Frontal cortex (tissue), 4 donors: Measurements from ENCODE around the gene ZDBF2. TPM values are rescaled to one million over a fixed set of nuclear protein-coding genes. Genes with fewer than 3 reads are reported as not detected.
"Not testable (repeated sequence)": the region's sequence is repeated elsewhere in the genome, so short reads cannot be mapped to it uniquely, and the experiment has no call there.

Source experiments
- DNase-seq, 2 donors: peaks; one replicate each; pipeline ENCODE4 v3.0.0; 2012; ENCODE audit warnings: low spot score in 2 of 2
- FAIRE-seq: peaks from 2 replicates; lab custom pipeline; 2012; peaks lifted over from hg19 to GRCh38; lab: Jason Lieb, UNC
- total RNA-seq: library from RNA; depleted of rRNA; stranded (reverse); fragments of >200 nt; gene quantifications from one replicate; pipeline ENCODE4 v1.2.3, GENCODE V29; 2014
- donor health status: control.
- donor health status: control.
- donor health status: control.

The ZDBF2 gene
- total RNA-seq, 1 donor from 2014 or later: 31.4 TPM

GRCh38 chr2:206311026-206311425, 36.6 kb downstream of the ZDBF2 start:
- no peak for FAIRE-seq
- DNase-seq: no peak

- FAIRE-seq: no peak
- no peak for DNase-seq
Measured at GRCh38 chr2:206316141-206316540, 41.7 kb downstream of the ZDBF2 start.

DNA sequence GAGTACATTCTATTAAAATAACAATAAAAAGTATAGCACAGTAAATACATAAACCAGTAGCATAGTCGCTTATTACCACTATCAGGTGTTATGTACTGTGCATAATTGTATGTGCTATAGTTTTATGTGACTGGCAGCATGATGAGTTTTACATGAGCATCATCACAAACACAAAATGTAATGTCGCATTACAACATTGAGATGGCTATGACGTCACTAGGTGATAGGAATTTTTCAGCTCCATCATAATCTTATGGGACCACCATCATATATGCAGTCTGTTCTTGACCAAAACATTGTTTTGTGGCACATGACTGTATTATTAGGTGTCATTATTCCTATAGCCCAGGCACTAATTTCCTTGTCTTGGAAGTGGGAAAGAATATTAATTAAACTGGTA, 48.6 kb downstream of the ZDBF2 start:
- FAIRE-seq (no peak), DNase-seq (no peak)

DNA sequence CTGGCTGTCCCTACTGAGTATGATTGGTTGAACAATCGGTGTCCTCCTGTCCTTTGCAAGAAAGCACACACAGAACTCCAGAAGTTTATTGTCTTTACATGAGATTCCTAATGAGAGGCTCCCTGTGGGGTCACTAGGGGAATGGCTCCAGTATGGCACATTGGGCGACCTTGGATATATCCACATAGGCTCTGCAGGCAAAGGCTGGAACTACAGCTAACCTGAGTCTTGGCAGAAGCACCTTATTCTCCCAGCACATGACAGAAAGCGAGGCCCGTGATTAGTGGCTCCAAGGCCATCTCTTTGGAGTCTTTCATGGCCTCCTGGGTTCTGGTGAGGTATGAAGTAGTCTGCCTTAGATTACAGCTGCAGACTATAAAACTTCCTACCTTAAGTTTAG, 49.0 kb downstream of the ZDBF2 start:
- FAIRE-seq (no peak), DNase-seq (no peak)

DNA sequence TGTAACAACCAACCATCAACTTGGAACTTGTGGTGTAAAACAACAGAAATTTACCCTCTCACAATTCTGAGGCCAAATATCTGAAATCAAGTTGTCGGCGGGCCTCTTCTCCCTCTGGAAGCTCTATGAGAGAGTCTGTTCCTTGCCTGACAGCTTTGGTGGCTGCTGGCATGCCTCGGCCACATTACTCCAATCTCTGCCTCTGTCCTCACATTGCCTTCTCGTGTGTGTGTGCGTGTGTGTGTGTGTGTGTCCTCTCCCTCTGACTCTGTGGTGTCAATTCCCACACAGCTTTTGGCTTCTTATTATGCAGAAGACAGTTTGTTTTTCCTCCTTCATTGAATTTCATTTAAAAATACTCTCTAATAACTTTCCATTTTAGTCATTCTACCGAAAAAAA, 50.4 kb downstream of the ZDBF2 start:
- no peak for FAIRE-seq
- no peak for DNase-seq

DNA sequence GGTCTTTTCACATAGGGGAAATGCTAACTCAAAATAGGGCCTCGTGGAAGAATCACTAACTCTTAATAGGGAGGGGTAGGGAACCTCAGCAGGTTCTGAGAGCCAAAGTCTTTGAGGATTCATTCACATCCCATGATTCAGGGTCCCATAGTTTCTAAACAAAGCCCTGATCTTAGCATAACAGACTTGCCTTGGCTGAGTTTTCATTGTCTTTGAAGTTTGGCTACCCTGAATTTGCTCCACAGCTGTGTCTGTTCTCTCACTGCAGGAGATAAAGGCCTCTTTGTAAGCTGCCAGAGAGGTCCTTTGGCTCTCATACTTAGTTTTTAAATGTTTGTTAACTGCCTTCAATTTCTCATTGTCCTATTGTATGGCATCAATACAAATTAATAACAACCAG, 54.5 kb downstream of the ZDBF2 start:
- FAIRE-seq (no peak), DNase-seq (no peak)

DNA sequence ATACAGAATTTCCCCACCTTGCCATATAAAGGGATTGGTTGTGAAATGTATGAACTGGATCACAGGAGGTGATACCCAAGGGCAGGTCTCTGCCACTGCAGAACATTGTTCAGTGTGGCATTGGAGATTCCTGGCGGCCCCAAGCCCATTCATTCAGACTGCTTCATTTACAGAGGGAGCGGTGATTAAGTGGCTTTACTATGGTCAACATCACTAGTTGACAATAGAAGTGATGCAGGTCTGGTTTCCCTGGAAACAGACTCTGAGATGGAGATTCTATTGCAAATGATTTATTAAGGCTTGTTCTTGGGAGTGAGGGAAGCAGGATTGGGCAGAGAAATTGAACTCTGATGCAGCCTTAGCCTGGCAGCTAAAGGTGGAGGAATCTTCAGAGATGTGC, 62.4 kb downstream of the ZDBF2 start:
- DNase-seq (no peak), FAIRE-seq (no peak)

- DNase-seq (no peak), FAIRE-seq (no peak)
Measured at GRCh38 chr2:206337956-206338355, 63.5 kb downstream of the ZDBF2 start.

GRCh38 chr2:206341396-206341795, 66.9 kb downstream of the ZDBF2 start:
- DNase-seq (no peak), FAIRE-seq (no peak)

DNA sequence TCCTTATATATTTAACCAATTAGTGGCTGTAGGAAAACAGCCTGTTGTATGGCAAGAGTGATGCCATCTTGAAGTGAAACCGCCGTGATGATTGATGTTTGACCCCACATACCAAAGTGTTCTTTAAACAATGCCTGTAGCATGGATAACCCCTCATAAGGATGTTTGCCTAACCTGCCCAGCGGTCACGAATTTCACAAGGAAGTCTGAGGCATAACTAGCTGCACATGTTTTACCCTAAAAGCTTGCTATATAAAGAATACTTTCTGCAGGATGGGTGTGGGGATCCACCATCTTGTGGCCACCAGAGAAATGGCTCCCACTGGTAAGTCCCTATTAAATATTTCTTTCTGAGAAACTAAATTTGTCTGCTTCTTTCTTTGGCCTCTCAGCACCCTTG, 68.7 kb downstream of the ZDBF2 start:
- FAIRE-seq: no peak

DNA sequence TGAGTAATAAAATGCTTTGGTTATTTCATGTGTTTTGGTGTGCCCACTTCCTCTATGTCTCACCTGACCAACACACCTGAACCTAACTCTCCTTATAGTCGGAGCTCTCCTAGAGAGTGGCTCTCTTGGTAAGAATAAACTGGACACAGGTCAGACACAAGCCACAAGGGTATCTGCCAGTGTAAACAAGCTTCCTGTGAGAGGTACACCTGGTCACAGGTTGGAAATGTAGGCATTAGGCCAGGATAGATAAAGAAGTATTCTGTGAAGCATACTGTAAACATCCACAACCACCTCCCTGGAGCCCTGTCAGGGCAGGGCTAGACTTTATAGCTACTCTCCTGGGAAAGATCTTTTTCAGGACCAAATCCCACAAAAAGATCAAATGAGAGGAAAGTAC, 69.4 kb downstream of the ZDBF2 start:
- FAIRE-seq: no peak
- DNase-seq: no peak

More for the DNA sequence above, 68.7 kb downstream of the ZDBF2 start:
- DNase-seq: no peak

GRCh38 chr2:206345606-206346005, 71.1 kb downstream of the ZDBF2 start:
- FAIRE-seq: no peak
- DNase-seq: no peak

DNA sequence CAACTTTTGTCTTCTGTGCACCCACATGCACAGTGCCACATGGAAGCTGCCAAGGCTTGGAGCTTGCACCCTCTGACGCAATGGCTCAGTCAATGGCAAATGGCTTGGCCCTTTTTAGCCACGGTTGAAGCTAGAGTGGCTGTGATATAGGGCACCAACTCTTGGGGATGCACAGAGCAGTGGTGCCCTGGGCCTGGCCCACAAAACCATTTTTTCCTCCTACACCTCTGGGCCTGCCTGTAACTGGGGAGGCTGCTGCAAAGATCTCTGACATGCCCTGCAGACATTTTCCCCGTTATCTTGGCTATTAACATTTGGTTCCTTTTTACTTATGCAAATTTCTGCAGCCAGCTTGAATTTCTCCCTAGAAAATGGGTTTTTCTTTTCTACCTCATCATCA, 74.9 kb downstream of the ZDBF2 start:
- no peak for FAIRE-seq
- DNase-seq: no peak

DNA sequence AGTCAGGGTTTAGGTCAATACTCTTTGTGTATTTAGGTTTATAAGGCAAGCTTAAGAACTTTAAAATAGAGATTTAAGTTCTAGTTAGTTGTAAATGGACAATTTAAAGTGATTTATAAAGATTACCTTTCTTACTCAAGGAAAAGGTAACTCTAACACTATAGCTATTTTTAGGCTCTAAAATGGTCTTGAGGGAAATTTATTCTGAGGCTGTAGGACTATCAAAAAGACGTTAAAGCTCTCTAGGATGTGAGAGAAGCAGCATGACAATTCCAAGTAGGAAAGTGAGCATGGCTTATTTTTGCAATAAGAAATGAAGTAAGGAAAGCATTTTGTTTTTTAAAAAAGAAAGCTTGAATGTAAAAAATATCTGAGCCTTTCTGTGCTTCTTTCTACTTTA, 78.1 kb downstream of the ZDBF2 start:
- no peak for DNase-seq

GRCh38 chr2:206353685-206354084, 79.2 kb downstream of the ZDBF2 start:
- no peak for FAIRE-seq
- DNase-seq: no peak

More for the DNA sequence above, 78.1 kb downstream of the ZDBF2 start:
- no peak for FAIRE-seq

DNA sequence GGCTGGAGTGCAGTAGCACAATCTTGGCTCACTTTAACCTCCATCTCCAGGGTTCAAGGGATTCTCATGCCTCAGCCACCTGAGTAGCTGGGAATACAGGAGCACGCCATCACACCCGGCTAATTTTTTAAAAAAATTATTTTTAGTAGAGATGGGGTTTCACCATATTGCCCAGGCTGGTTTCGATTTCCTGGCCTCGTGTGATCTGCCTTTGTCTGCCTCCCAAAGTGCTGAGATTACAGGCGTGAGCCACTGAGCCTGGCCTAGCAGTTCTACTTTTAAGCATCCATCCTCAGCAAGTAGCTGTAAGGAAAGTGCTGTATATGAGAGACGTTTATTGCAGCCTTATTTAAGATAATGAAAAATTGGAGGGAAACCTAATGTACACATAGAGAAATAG, 79.7 kb downstream of the ZDBF2 start:
- DNase-seq (no peak), FAIRE-seq (no peak)

- not testable (repeated sequence) for DNase-seq, FAIRE-seq
Measured at GRCh38 chr2:206356840-206357239, 82.4 kb downstream of the ZDBF2 start.

DNA sequence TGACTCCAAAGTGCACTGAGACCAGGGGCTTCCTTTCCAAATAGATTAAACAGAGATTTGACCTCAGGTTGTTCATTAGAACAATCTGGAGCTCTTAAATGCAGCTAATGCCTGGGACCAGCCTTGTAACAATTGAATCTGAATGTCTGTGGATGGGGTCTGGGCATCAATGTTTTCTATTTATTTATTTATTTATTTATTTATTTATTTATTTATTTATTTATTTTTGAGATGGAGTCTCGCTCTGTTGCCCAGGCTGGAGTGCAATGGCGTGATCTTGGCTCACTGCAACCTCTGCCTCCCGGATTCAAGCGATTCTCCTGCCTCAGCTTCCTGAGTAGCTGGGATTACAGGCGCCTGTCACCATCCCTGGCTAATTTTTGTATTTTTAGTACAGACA, 86.4 kb downstream of the ZDBF2 start:
- not testable (repeated sequence) for FAIRE-seq, DNase-seq

GRCh38 chr2:206361407-206362045, 87.1 kb downstream of the ZDBF2 start:
- DNase-seq (no peak), FAIRE-seq (no peak)
